Activated CD4-positive, CD25-positive, alpha-beta regulatory T cell treated with anti-CD3 and anti-CD28 coated beads, Interleukin-2, amount 50 U/mL, for 72 hours (primary cell): ENCODE data around the gene VTI1A.
"Not testable (repeated sequence)": the region's sequence is repeated elsewhere in the genome, so short reads cannot be mapped to it uniquely, and the experiment has no call there.

Experiments
- DNase-seq: peaks from one replicate; pipeline ENCODE4 v3.0.0; 2021

The VTI1A gene

GRCh38 chr10:112696592-112696991, 249.6 kb downstream of the VTI1A start:
- no peak for DNase-seq

DNA sequence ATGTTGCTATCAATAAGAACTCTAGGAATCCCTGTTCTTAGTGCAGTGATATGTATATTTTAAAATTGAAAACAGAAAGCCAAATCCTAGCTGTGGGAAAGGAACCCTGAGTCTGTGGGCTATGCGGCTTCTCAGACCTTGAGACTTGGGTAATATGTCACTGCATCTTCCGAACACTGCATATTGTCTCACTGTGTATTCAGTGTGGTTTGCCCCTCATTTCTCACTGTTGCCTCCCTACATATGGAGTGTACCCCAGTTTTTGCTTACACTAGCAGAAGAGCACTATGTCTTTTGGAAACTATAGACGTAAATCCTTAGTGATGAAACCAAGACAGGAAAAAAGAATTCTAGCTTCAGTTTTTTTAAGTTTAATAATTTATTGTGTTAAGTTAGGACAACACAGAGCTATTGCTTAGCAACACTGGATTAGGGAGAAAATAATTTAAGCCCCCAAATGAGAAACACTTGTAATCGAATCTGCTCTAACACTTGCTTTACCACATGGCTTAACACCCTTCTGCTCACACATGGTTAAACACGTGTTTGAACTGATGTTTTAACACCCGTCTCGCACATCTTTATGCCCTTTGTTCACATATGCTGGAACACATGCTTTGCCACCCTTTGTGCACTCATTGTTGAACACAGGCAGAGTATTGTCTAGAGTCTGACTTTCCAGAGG, 251.3 kb downstream of the VTI1A start:
- no peak for DNase-seq

- no peak for DNase-seq
Measured at GRCh38 chr10:112698818-112699164, 251.8 kb downstream of the VTI1A start.

GRCh38 chr10:112700215-112700671, 253.2 kb downstream of the VTI1A start:
- no peak for DNase-seq

DNA sequence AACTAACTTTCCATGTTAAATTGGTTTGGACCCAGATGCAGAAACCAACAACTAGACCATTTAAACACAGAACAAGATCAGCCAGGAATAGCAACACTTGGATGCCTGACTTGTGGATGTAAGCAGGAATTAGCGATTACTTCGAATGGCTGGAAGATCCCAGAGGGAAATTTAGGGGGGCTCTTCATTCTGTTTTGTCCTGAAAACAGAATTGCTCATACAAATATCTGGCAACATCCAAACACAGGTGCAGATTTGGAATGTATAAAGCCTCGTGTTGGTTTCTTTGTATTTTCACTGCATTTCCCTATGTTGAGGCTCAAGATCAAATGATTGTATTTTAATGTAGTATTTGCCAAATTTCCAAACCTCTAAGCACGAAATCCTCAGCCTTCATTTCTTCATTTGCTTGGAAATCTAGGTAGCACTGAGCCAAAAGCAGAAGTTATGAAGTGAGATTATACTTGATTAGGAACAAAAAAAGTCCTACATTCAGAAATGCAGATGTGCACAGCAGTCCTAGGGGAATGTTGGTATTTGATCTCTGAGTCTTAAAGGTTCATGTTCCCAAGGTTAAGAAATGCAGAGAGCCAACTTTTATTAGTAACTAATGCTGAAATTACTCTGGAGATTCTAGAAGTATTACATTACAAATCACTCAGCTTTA, 254.3 kb downstream of the VTI1A start:
- DNase-seq, result no peak

DNA sequence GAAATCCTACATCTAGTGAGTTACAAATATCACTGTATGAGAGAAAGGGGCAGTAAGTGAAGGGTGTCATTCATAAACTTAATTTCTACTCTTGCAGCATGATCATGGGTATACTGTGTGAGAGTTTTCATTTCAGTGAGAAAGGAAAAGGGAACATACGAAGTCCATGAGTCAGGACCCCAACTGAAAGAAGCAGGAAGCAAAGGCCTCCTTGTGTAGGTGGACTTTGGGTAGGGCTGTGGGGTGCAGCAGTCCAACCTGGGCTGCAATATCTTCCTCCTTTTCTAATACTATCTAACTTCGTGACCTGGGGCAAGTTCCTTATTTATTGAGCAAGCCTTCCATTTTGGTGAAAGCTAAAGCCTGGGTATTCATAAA, 254.9 kb downstream of the VTI1A start:
- DNase-seq, result no peak

GRCh38 chr10:112706577-112706976, 259.6 kb downstream of the VTI1A start:
- DNase-seq, result no peak

- DNase-seq, result no peak
Measured at GRCh38 chr10:112708461-112708860, 261.4 kb downstream of the VTI1A start.

- no peak for DNase-seq
Measured at GRCh38 chr10:112710528-112710927, 263.5 kb downstream of the VTI1A start.

- no peak for DNase-seq
Measured at GRCh38 chr10:112711366-112711765, 264.4 kb downstream of the VTI1A start.

- DNase-seq, result no peak
Measured at GRCh38 chr10:112712536-112712935, 265.5 kb downstream of the VTI1A start.

- no peak for DNase-seq
Measured at GRCh38 chr10:112713411-112713810, 266.4 kb downstream of the VTI1A start.

DNA sequence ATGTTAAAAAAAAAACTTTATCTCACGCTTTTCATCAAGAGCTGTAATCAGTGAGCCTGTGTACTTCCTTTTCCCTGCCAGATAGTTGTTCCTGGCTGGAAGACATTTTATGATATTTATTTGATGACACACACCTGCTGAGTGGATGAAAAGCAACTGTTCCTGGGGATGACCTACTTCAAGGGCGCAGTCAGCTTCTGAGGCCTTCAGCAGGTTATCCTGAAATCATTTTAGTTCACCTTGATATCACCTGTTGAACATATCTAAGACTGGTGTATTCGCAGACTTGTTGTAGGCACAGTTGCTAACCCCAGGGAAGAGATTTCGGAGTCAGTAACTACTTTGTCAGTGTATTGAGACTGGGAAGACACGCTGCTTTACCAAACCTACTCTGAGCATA, 268.6 kb downstream of the VTI1A start:
- no peak for DNase-seq

GRCh38 chr10:112716076-112716475, 269.1 kb downstream of the VTI1A start:
- no peak for DNase-seq

DNA sequence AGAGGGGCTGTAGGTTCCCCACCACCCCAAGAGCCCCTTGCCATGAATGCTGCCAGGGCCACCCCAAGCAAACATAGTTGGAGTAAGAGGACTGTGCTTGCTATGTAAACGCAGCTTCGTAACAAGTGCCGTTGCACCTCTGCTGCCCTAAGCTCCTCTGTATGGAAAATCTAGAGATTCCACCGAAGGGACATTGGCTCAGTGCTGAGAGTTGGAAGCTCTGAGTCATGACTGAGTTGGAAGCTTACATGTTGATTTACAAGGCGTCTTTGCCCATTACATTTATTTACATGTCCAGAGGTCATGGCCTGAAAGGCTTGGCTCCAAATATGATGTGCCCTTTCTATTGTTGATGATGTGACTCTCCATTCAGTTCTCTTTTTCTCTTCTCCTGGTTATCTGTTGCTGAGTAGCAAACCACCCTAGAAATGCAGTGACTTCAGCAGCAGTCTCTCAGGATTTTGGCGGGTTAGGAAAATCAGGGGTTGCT, 270.0 kb downstream of the VTI1A start:
- DNase-seq, result no peak

DNA sequence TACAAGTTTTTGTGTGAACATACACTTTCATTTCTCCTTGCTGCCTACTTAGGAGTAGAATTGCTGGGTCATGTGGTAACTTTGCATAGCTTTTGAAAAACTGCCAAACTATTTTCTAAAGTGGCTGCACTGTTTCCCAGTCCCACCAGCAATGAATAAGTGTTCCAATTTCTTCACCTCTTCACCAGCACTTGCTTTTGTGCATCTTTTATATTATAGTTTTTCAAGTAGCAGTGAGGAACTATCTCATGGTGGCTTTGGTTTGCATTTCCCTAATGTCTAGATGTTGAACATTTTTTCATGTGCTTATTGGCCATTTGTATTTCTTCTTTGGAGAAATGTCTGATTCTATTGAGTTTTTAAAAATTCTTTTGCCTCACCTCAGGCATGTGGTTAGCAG, 273.2 kb downstream of the VTI1A start:
- no peak for DNase-seq

GRCh38 chr10:112721080-112721698, 274.2 kb downstream of the VTI1A start:
- DNase-seq, result no peak

DNA sequence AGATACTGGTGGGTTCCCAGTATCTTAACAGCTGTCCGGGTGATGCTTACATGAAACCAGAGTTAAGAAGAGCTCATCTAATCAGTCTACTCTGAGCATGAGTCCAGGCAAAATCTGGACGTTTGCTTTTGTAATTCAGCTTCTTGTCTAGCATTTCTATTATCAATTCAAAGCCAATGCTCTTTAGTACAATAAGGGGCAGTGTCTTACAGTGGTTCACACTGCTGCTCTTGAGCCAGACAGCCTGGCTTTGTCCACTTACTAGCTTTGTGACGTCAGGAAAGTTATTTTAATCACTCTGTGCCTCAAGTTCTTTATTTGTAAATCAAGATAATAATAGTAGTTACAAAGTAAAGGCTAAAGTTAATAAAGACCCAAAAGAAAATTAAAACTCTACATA, 275.7 kb downstream of the VTI1A start:
- DNase-seq, result no peak

DNA sequence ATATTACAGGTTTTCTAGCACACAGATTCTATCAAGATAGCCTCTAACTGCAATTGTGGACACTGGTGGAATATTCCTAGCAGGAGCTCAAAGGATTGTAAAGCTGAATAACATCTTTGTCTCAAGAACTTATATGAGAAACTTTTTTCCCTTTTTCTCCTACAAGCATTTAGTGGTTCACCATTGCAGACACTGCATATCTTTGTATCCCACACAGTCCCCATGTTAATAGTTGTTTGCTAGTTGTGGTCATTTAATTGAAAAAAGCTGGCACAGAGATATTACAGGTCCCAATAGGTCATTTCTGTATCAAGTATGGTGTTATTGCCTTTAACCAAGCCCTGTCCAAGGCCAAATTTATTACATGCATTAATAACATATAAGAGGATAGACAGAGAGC, 276.9 kb downstream of the VTI1A start:
- no peak for DNase-seq

- DNase-seq, result no peak
Measured at GRCh38 chr10:112724404-112724991, 277.5 kb downstream of the VTI1A start.

DNA sequence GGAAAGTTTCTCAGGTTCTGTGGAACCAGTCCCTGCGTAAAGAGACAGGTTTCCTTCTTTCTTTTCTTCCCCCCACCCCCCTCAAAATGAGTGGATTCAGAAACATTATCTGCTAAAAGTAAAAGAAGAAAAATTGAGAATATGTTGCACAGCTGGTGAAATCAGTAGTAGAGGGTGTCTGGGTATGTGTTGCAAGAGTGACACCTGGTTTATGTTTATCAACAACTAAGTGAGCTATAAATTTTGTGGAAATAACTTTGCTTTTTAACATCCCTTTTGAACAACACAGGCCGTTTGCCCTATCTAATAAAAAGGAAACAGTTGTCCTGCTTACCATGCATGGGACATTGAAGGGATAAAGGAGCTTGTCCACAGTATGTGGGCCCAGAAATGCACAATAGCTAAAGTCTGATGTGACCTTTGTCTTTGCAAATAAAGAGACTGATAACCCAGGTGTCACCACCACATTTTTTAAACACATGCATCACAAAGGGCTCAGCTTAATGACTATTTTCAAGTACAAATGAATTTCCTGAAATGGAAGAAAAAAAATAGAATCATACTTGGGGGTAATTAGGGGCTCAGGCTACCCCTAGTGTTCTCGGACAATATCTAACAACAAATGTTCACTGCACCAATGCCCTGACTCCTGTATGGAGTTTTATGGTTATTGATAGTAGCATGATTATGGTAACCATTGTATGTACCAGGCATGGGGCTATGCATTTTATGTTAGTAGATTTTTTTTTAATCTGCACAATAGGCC, 281.3 kb downstream of the VTI1A start:
- DNase-seq, result no peak

DNA sequence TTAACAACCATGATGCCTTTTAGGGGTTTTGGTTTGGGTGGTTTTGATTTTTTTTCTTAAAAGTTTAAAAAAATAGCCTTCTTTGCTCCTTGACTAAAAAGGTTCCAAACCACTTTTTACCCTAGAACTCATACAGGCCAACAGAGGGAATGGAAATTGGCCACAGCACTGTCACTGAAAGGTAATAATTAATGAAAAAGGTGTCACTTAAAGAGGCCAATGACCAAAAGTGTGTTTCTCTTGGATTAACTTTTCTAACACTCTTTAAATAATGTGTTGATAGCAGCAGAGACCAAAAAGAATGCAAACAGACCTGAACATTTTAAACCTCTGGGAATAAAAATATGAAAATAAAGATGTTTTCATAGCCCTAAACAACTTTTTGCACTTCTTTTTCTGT, 282.0 kb downstream of the VTI1A start:
- no peak for DNase-seq

DNA sequence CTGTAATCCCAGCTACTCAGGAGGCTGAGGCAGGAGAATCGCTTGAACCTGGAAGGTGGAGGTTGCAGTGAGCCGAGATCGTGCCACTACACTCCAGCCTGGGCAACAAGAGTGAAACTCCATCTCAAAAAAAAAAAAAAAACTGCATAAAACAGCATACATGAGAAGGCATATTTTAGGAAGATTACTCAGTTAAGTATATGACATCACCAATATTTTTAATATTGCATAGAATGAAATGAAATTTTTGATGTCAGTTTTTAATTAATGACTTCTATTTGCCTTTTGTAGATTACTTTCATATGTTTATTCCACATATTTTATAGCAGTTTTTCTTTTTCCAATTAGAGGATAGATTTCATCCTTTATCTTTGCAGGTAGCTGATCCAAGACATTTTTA, 284.4 kb downstream of the VTI1A start:
- not testable (repeated sequence) for DNase-seq
